ENCODE results near the gene TLE4.

The TLE4 gene

DNA sequence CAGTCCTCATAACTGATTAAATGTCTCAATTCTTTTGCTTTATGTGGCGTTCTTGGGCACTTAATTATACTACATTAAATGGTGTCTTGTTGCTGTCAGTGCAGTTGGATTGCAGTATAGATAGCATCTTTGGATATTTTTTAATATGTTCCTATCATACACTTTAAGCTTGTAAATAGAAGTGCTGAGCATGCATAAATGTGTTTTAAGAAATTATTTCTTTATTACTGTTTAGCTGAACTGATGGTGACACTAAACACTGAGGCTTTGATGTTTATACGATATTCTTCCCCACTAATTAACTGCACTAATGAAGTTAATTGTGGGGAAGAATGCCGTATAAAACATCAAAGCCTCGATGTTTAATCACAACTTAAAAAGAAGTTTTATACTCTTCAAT lies 116.6 kb downstream of the TLE4 start:
- H3K27ac ChIP-seq = no peak overlapping the region
- H3K36me3 ChIP-seq = peaks cover 13% of the 10 kb centered on the region
- TF ChIP-seq, protein P1, sequence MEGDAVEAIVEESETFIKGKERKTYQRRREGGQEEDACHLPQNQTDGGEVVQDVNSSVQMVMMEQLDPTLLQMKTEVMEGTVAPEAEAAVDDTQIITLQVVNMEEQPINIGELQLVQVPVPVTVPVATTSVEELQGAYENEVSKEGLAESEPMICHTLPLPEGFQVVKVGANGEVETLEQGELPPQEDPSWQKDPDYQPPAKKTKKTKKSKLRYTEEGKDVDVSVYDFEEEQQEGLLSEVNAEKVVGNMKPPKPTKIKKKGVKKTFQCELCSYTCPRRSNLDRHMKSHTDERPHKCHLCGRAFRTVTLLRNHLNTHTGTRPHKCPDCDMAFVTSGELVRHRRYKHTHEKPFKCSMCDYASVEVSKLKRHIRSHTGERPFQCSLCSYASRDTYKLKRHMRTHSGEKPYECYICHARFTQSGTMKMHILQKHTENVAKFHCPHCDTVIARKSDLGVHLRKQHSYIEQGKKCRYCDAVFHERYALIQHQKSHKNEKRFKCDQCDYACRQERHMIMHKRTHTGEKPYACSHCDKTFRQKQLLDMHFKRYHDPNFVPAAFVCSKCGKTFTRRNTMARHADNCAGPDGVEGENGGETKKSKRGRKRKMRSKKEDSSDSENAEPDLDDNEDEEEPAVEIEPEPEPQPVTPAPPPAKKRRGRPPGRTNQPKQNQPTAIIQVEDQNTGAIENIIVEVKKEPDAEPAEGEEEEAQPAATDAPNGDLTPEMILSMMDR (IDR thresholded peaks at IDR 0.05) = no peak
- H3K4me1 ChIP-seq (ENCODE audit: control insufficient read depth in 1 of 2, insufficient read depth in 1 of 2, low read depth in 1 of 2, low read length in 1 of 2) = peaks cover 20 to 26% of the 10 kb centered on the region in 2 experiments
- no peaks in the 10 kb centered on the region for H3K27me3 ChIP-seq
- no peaks in the 10 kb centered on the region for H3K9me3 ChIP-seq
- no peak overlapping the region for H3K4me3 ChIP-seq (ENCODE audit: low read depth in 1 of 2, low read length in 1 of 2)

DNA sequence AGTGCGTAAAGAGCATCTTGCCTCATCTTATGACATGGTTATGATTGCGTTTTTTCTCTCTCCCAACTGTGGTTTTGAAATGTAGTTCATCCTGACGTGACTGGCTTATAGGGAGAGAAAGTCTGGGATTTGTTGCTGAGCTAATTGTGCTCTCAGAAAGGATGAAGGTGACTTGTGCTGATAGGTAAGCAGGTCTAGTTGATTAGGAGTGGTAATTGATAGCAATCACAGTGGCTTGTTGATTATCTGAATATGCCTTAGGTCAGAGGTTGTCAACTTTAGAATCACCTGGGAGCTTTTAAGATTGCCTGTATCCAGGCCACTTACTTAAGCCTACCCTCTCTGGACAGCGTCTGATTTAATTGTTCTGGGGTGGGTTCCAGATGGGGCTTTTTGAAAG lies 117.8 kb downstream of the TLE4 start:
- Histone ChIP-seq H3K9me3 (no peaks in the 10 kb centered on the region), H3K27me3 (no peaks in the 10 kb centered on the region), H3K36me3 (peaks cover 19% of the 10 kb centered on the region), H3K27ac (peak overlapping the region; percentile 13), H3K4me1 (ENCODE audit: control insufficient read depth in 1 of 2, insufficient read depth in 1 of 2, low read depth in 1 of 2, low read length in 1 of 2) (peaks cover 20 to 26% of the 10 kb centered on the region in 2 experiments), H3K4me3 (ENCODE audit: low read depth in 1 of 2, low read length in 1 of 2) (no peak overlapping the region)
- TF ChIP-seq, protein P1 (IDR thresholded peaks at IDR 0.05) = no peak

DNA sequence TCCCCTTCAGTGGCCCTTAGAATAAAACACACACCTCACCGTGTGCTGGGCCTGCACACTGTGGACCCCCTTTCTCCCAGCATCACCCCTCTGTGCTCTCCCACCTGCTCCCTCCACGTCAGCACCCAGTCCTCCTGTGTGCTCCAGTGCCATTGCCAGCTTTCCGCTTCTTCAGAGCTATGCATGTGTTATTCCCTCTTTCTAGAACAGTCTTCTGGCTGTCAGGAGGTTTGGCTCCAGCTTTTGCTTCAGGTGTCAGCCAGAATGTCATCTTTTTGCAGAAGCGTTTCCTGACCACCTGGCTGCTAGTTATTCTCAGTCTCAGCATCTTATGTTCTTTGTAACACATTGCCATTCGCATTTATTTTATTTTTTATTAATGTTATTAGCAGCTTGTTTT lies 119.7 kb downstream of the TLE4 start:
- TF ChIP-seq, protein P1 (IDR thresholded peaks at IDR 0.05) = no peak
- Histone ChIP-seq H3K36me3 (peaks cover 19% of the 10 kb centered on the region), H3K4me3 (ENCODE audit: low read depth in 1 of 2, low read length in 1 of 2) (no peak overlapping the region), H3K9me3 (no peaks in the 10 kb centered on the region), H3K27me3 (no peaks in the 10 kb centered on the region), H3K4me1 (ENCODE audit: control insufficient read depth in 1 of 2, insufficient read depth in 1 of 2, low read depth in 1 of 2, low read length in 1 of 2) (peaks cover 18 to 22% of the 10 kb centered on the region in 2 experiments), H3K27ac (no peak overlapping the region)

DNA sequence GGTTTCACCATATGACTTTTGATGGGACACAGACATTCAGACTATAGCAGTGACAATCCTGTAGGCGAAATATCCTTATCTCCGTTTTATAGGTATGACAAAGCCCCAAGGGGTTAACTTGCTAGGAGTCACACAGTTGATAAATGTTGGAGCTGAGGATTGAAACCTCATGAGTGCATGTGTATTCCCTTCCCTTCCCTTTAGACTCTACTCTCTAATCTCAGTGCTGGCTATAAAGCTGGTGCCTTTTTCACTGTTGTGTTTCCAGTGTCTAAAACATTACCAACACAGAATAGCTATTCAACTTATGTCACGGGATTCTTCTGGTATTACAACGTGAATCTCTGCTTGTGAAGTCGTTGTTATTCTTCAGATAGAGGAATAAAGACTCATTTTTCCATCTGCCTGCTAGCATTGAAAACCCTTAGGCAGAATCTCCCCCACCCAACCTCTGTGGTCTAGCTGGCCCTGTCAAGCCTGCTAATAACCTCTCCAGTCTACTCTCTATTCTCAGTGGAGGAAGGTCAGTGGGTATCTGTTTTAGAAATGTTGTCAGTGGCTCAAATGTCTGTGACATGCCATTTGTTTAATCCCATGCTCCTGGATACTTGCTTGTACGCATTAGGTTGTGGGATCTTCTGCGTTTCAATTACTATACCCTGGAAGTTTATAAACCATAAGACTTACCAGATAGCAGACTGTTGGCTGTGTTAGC lies 121.2 kb downstream of the TLE4 start:
- Histone ChIP-seq H3K27ac (no peak overlapping the region), H3K27me3 (no peaks in the 10 kb centered on the region), H3K36me3 (peaks cover 19% of the 10 kb centered on the region), H3K4me3 (ENCODE audit: low read depth in 1 of 2, low read length in 1 of 2) (no peak overlapping the region), H3K4me1 (ENCODE audit: control insufficient read depth in 1 of 2, insufficient read depth in 1 of 2, low read depth in 1 of 2, low read length in 1 of 2) (peaks cover 17 to 20% of the 10 kb centered on the region in 2 experiments), H3K9me3 (no peaks in the 10 kb centered on the region)
- TF ChIP-seq, protein P1 (IDR thresholded peaks at IDR 0.05) = no peak

DNA sequence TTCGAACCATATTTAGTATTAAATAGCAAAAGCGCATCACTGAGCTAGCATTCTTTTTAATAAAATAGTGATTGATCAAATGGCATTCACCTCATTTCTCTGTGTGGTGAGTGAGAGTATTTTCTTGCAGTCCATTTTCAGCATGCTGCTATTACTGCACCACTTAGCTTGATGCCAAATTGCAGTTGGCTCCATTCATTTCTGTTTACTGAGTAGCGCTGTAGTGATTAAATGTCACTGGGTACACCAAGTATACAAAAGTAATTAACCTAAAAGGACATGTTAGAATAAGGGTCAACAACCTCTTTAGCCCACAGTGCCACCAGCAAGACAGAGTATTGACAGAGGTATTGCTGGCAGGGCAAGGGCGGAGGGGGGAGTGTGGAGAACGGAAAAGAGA lies 122.0 kb downstream of the TLE4 start:
- no peaks in the 10 kb centered on the region for H3K9me3 ChIP-seq
- H3K4me3 ChIP-seq (ENCODE audit: low read depth in 1 of 2, low read length in 1 of 2) = no peak overlapping the region
- no peak overlapping the region for H3K27ac ChIP-seq
- TF ChIP-seq, protein P1 (IDR thresholded peaks at IDR 0.05) = no peak
- peaks cover 19% of the 10 kb centered on the region for H3K36me3 ChIP-seq
- peaks cover 17 to 21% of the 10 kb centered on the region in 2 experiments for H3K4me1 ChIP-seq (ENCODE audit: control insufficient read depth in 1 of 2, insufficient read depth in 1 of 2, low read depth in 1 of 2, low read length in 1 of 2)
- H3K27me3 ChIP-seq = no peaks in the 10 kb centered on the region
